NCI-H774 (cell line): ENCODE measurements around the gene SEC31B.

Experiments used
- DNase-seq: peaks from one replicate; lab custom pipeline; 2025; lab: John Stamatoyannopoulos, UW

SEC31B gene

GRCh38 chr10:100490531-100490930, 29.1 kb downstream of the SEC31B start:
- DNase-seq, result no peak

- DNase-seq, result no peak
These were observed 30.3 kb downstream of the SEC31B start for GRCh38 chr10:100489396-100489795.

GRCh38 chr10:100487529-100487928, 32.1 kb downstream of the SEC31B start:
- DNase-seq, result no peak

- DNase-seq, result no peak
These were observed 33.7 kb downstream of the SEC31B start for GRCh38 chr10:100485801-100486495.

GRCh38 chr10:100485366-100485765, 34.3 kb downstream of the SEC31B start:
- no peak for DNase-seq

GRCh38 chr10:100483876-100484666, 35.6 kb downstream of the SEC31B start:
- DNase-seq, result no peak

GRCh38 chr10:100482834-100483185, 36.9 kb downstream of the SEC31B start:
- DNase-seq, result no peak

GRCh38 chr10:100482181-100482833, 37.4 kb downstream of the SEC31B start:
- peak; percentile 4 for DNase-seq

GRCh38 chr10:100481462-100482081, 38.1 kb downstream of the SEC31B start:
- DNase-seq, result peak; percentile 48

- no peak for DNase-seq
These were observed 39.7 kb downstream of the SEC31B start for GRCh38 chr10:100480002-100480401.

- no peak for DNase-seq
These were observed 40.6 kb downstream of the SEC31B start for GRCh38 chr10:100479037-100479436.

- no peak for DNase-seq
These were observed 41.7 kb downstream of the SEC31B start for GRCh38 chr10:100477970-100478369.

GRCh38 chr10:100470367-100470766, 49.3 kb downstream of the SEC31B start:
- no peak for DNase-seq

GRCh38 chr10:100469756-100470155, 49.9 kb downstream of the SEC31B start:
- no peak for DNase-seq

- no peak for DNase-seq
These were observed 50.7 kb downstream of the SEC31B start for GRCh38 chr10:100468978-100469377.

- DNase-seq, result no peak
These were observed 51.3 kb downstream of the SEC31B start for GRCh38 chr10:100468322-100468721.

- DNase-seq, result no peak
These were observed 57.0 kb downstream of the SEC31B start, which contains the start of gene WNT8B for GRCh38 chr10:100462709-100463108. Gene WNT8B, plus strand, starts transcription at chr10:100463009. Its CDS starts 160 bp downstream, at chr10:100463169.

- no peak for DNase-seq
These were observed 70.7 kb downstream of the SEC31B start for GRCh38 chr10:100448951-100449350.

- DNase-seq, result no peak
These were observed 72.0 kb downstream of the SEC31B start for GRCh38 chr10:100447663-100448062.

- DNase-seq, result no peak
These were observed 73.4 kb downstream of the SEC31B start for GRCh38 chr10:100446130-100446761.

- no peak for DNase-seq
These were observed 77.1 kb downstream of the SEC31B start for GRCh38 chr10:100442548-100442947.
